ENCODE measurements around the gene FCER2.

The FCER2 gene

GRCh38 chr19:7697721-7698287, 4.1 kb downstream of the FCER2 start:
- DNase-seq (ENCODE audit: insufficient read length, low spot score) = no peak
- TF ChIP-seq POLR2A (IDR thresholded peaks at IDR 0.05; ENCODE audit: low read depth, low read length) = no peak
- no peak for TF ChIP-seq POU2F2 (IDR thresholded peaks at IDR 0.05; ENCODE audit: low read depth, low read length)
- no peak for TF ChIP-seq SPI1 (IDR thresholded peaks at IDR 0.05; ENCODE audit: low read depth, low read length)
- TF ChIP-seq POLR2AphosphoS5 (IDR thresholded peaks at IDR 0.05; ENCODE audit: low read depth, low read length) = no peak
- TF ChIP-seq PAX5 (IDR thresholded peaks at IDR 0.05; ENCODE audit: insufficient read depth, low read length, severe bottlenecking) = no peak
- no peak for TF ChIP-seq TAF1 (IDR thresholded peaks at IDR 0.05; ENCODE audit: low read depth, low read length)
- peak; percentile 82 for FAIRE-seq

DNA sequence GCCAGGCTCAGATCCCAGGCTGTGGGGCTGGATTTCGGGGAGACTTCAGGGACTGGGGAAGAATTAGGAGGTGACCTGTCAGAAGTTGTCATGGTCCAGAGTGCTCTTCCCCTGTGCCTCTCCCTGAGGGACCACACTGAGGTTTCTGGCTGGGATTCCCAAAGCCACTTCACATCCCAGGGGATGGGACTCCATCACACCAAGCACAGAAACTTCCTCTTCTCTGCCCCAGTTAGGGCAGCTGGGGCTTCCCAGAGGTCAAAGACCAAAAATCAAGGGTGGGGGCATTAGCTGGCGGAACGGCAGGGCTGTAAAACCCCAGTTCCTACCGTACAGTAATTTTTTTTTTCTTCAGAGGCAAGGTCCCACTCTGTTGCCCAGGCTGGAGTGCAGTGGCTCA, 7.4 kb downstream of the FCER2 start:
- no peak for DNase-seq (ENCODE audit: insufficient read length, low spot score)
- TF ChIP-seq SPI1 (IDR thresholded peaks at IDR 0.05; ENCODE audit: low read depth, low read length) (no peak), POLR2A (IDR thresholded peaks at IDR 0.05; ENCODE audit: low read depth, low read length) (no peak), TAF1 (IDR thresholded peaks at IDR 0.05; ENCODE audit: low read depth, low read length) (no peak), PAX5 (IDR thresholded peaks at IDR 0.05; ENCODE audit: insufficient read depth, low read length, severe bottlenecking) (no peak), POU2F2 (IDR thresholded peaks at IDR 0.05; ENCODE audit: low read depth, low read length) (no peak), POLR2AphosphoS5 (IDR thresholded peaks at IDR 0.05; ENCODE audit: low read depth, low read length) (no peak)
- FAIRE-seq = no peak

- FAIRE-seq = peak; percentile 89
- TF ChIP-seq POLR2AphosphoS5 (IDR thresholded peaks at IDR 0.05; ENCODE audit: low read depth, low read length) (peak; percentile 63; the same call in 1 of the 2 replicates), TAF1 (IDR thresholded peaks at IDR 0.05; ENCODE audit: low read depth, low read length) (no peak)
- no peak for DNase-seq (ENCODE audit: insufficient read length, low spot score)
Observed at GRCh38 chr19:7692417-7693088, 9.4 kb downstream of the FCER2 start.

DNA sequence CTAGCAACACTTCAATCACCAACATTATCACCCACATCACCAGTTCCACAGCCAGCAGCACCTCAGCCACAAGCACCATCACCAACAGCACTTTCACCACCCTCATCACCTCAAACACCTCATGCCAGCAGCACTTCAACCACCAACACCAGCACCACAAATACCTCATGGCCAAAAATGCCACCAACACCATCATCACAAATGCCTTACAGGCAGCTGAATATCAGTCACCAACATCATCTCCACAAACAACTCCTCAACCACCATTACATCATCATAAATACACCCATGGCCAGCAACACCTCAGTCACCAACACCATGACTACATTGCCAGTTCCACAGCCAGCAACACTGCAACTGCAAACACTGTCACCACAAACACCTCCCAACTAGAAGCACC, 10.4 kb downstream of the FCER2 start:
- TF ChIP-seq PAX5 (IDR thresholded peaks at IDR 0.05; ENCODE audit: insufficient read depth, low read length, severe bottlenecking) = no peak
- TF ChIP-seq POLR2A (IDR thresholded peaks at IDR 0.05; ENCODE audit: low read depth, low read length) = no peak
- TF ChIP-seq SPI1 (IDR thresholded peaks at IDR 0.05; ENCODE audit: low read depth, low read length) = no peak
- no peak for TF ChIP-seq TAF1 (IDR thresholded peaks at IDR 0.05; ENCODE audit: low read depth, low read length)
- TF ChIP-seq POU2F2 (IDR thresholded peaks at IDR 0.05; ENCODE audit: low read depth, low read length) = no peak
- no peak for TF ChIP-seq POLR2AphosphoS5 (IDR thresholded peaks at IDR 0.05; ENCODE audit: low read depth, low read length)
- no peak for FAIRE-seq
- DNase-seq (ENCODE audit: insufficient read length, low spot score) = no peak

DNA sequence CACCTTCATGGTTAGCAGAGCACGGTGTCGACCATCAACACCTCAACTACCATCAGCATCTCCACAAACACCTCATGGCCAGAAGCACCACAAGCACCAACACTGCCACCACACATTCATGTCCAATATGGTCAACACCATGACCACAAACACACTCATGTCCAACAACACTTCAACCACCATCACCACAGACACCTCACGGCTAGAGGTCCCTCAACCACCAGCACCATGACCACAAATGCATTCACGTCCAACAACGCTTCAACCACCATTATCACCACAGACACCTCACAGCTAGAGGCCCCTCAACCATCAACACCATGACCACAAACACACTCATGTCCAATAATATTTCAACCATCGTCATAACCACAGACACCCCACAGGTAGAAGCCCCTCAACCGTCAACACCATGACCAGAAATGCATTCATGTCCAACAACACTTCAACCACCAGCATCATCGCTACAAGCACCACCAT, 11.1 kb downstream of the FCER2 start:
- no peak for TF ChIP-seq SPI1 (IDR thresholded peaks at IDR 0.05; ENCODE audit: low read depth, low read length)
- no peak for TF ChIP-seq TAF1 (IDR thresholded peaks at IDR 0.05; ENCODE audit: low read depth, low read length)
- no peak for TF ChIP-seq POU2F2 (IDR thresholded peaks at IDR 0.05; ENCODE audit: low read depth, low read length)
- TF ChIP-seq PAX5 (IDR thresholded peaks at IDR 0.05; ENCODE audit: insufficient read depth, low read length, severe bottlenecking) = no peak
- no peak for TF ChIP-seq POLR2AphosphoS5 (IDR thresholded peaks at IDR 0.05; ENCODE audit: low read depth, low read length)
- no peak for TF ChIP-seq POLR2A (IDR thresholded peaks at IDR 0.05; ENCODE audit: low read depth, low read length)
- FAIRE-seq = peak; percentile 84

DNA sequence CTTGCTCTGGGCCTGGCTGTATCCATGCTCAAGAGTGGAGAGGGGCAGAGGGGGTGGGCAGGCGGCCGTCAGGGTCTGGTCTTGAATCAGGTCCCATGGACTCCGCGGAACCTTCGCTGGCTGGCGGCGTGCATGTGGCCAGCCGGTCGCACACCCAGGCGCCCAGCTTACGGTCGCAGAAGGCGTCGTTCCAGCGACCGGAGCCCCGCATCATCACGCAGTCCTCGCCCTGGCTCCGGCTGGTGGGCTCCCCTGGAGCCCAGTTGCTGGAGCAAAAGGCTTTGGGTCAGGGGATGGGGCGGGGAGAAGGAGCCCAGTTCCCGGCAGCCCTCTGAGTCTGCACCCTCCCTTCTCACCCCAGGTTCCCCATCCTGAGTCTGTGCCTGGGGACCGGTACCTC, 12.8 kb downstream of the FCER2 start:
- TF ChIP-seq PAX5 (IDR thresholded peaks at IDR 0.05; ENCODE audit: insufficient read depth, low read length, severe bottlenecking) = no peak
- no peak for TF ChIP-seq POLR2AphosphoS5 (IDR thresholded peaks at IDR 0.05; ENCODE audit: low read depth, low read length)
- TF ChIP-seq SPI1 (IDR thresholded peaks at IDR 0.05; ENCODE audit: low read depth, low read length) = no peak
- no peak for TF ChIP-seq POU2F2 (IDR thresholded peaks at IDR 0.05; ENCODE audit: low read depth, low read length)
- no peak for TF ChIP-seq TAF1 (IDR thresholded peaks at IDR 0.05; ENCODE audit: low read depth, low read length)
- no peak for TF ChIP-seq POLR2A (IDR thresholded peaks at IDR 0.05; ENCODE audit: low read depth, low read length)
- DNase-seq (ENCODE audit: insufficient read length, low spot score) (no peak), FAIRE-seq (no peak)

More for the DNA sequence above, 11.1 kb downstream of the FCER2 start:
- no peak for DNase-seq (ENCODE audit: insufficient read length, low spot score)

GRCh38 chr19:7687177-7687576, 14.8 kb downstream of the FCER2 start:
- DNase-seq (ENCODE audit: insufficient read length, low spot score) (no peak), FAIRE-seq (no peak)
- TF ChIP-seq POLR2A (IDR thresholded peaks at IDR 0.05; ENCODE audit: low read depth, low read length) (peak; percentile 80), PAX5 (IDR thresholded peaks at IDR 0.05; ENCODE audit: insufficient read depth, low read length, severe bottlenecking) (no peak), POU2F2 (IDR thresholded peaks at IDR 0.05; ENCODE audit: low read depth, low read length) (peak; percentile 64; the same call in 1 of the 2 replicates), SPI1 (IDR thresholded peaks at IDR 0.05; ENCODE audit: low read depth, low read length) (no peak), POLR2AphosphoS5 (IDR thresholded peaks at IDR 0.05; ENCODE audit: low read depth, low read length) (peak; percentile 90), TAF1 (IDR thresholded peaks at IDR 0.05; ENCODE audit: low read depth, low read length) (0 out of 2 replicates have a peak, but pooled peaks have one; percentile 13)

GRCh38 chr19:7685546-7686445, 16.1 kb downstream of the FCER2 start:
- FAIRE-seq = peak; percentile 26
- DNase-seq (ENCODE audit: insufficient read length, low spot score) = no peak
- TF ChIP-seq POLR2AphosphoS5 (IDR thresholded peaks at IDR 0.05; ENCODE audit: low read depth, low read length) (no peak), POU2F2 (IDR thresholded peaks at IDR 0.05; ENCODE audit: low read depth, low read length) (0 out of 2 replicates have a peak, but pooled peaks have one; percentile 15), PAX5 (IDR thresholded peaks at IDR 0.05; ENCODE audit: insufficient read depth, low read length, severe bottlenecking) (no peak), SPI1 (IDR thresholded peaks at IDR 0.05; ENCODE audit: low read depth, low read length) (no peak), TAF1 (IDR thresholded peaks at IDR 0.05; ENCODE audit: low read depth, low read length) (no peak), POLR2A (IDR thresholded peaks at IDR 0.05; ENCODE audit: low read depth, low read length) (peak; percentile 21; the same call in 1 of the 2 replicates)

Measured in GM12891 (cell line).